ENCODE measurements around the gene PPP6R3. TPM values are rescaled to one million over a fixed set of nuclear protein-coding genes. Genes with fewer than 3 reads are reported as not detected.

PPP6R3 gene
- polyA plus RNA-seq, 1 donor from 2014 or later: 111 TPM

DNA sequence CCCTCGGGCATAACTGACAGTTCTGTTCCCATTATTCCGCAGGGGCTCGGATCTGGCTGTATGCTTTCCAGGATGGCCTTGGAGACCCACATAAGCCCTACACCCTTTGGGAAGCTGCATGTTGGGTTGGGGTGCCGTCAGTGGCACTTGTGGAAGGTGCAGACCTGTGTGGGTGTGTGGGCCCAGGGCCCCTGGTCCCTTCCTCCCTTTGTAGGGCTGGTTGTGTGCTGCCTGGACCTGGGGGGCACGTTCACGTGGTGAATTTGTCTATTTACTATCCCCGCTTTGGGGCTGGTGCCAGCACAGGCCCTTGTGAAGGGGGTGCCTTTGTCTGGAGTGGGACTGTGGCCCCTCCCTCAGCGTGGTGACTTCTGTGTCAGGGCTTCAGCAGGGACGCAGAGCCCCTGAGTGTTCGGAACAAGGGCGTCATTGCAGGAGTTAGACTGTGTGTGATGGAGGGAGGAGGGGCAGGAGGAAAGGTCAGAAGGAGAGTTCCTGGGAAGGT is 15.0 kb upstream of the PPP6R3 start:
- no peak overlapping the region for H3K4me2 ChIP-seq (ENCODE audit: low read length)
- H3K27ac ChIP-seq (ENCODE audit: low read length): no peak overlapping the region
- no peak overlapping the region for H3K4me3 ChIP-seq (ENCODE audit: low read length)
- TF ChIP-seq TAF1 (IDR thresholded peaks at IDR 0.05; ENCODE audit: low read depth) (no peak), POLR2AphosphoS5 (IDR thresholded peaks at IDR 0.05) (no peak), SMC3 (conservative IDR thresholded peaks at IDR 0.05; ENCODE audit: poor library complexity) (no peak), RAD21 (conservative IDR thresholded peaks at IDR 0.05) (no peak)
- H2AFZ ChIP-seq (ENCODE audit: low read depth, low read length): no peak overlapping the region
- no peak overlapping the region for H3K9ac ChIP-seq (ENCODE audit: low read length)
- H3K9me3 ChIP-seq (ENCODE audit: low read length): no peaks in the 10 kb centered on the region
- H3K79me2 ChIP-seq (replicated peaks; ENCODE audit: insufficient read depth, low read length): no peaks in the 10 kb centered on the region
- H3K9me2 ChIP-seq (ENCODE audit: insufficient read depth, low read length): no peaks in the 10 kb centered on the region
- no peaks in the 10 kb centered on the region for H3K36me3 ChIP-seq (ENCODE audit: insufficient read depth, low read length)
- H4K20me1 ChIP-seq (ENCODE audit: insufficient read depth): no peaks in the 10 kb centered on the region
- H3K27me3 ChIP-seq (ENCODE audit: insufficient read depth, low read depth, low read length): no peaks in the 10 kb centered on the region
- no peaks in the 10 kb centered on the region for H3F3A ChIP-seq (ENCODE audit: insufficient read depth, low read length, poor library complexity, severe bottlenecking)

DNA sequence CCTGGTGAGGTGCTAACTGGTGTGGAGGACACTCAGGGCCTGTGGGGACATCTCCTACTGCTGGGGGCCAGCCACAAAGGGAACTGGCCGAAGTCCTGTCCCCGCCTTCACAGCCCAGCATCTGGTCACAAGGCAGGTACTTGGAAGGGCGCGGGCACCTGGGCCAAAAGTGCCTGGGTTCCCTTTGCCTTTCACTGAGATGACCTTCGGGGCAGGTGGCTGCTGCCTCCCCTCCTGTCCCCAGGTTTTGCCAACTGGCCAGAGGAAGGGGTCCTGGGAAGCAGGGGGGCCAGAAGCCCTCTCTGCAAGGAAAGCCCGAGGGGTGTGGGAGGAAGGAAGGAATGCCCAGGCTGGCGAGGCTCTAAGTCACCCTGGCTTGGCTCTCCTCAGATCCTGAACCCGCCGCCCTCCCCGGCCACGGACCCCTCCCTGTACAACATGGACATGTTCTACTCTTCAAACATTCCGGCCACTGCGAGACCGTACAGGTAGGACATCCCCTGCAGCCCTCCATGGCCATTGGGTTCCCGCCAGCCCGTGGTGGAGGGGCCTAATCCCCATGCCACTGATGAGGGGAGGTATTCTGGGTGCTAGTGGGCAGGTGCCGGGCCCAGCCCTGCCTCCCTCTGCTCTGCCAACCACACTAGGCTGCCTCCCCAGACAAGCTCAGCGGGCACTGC is 14.4 kb upstream of the PPP6R3 start:
- Histone ChIP-seq H3F3A (ENCODE audit: insufficient read depth, low read length, poor library complexity, severe bottlenecking) (no peaks in the 10 kb centered on the region), H3K9me3 (ENCODE audit: low read length) (no peaks in the 10 kb centered on the region), H3K9ac (ENCODE audit: low read length) (no peak overlapping the region), H3K4me3 (ENCODE audit: low read length) (no peak overlapping the region), H3K9me2 (ENCODE audit: insufficient read depth, low read length) (no peaks in the 10 kb centered on the region), H4K20me1 (ENCODE audit: insufficient read depth) (no peaks in the 10 kb centered on the region), H3K79me2 (replicated peaks; ENCODE audit: insufficient read depth, low read length) (no peaks in the 10 kb centered on the region), H3K27me3 (ENCODE audit: insufficient read depth, low read depth, low read length) (no peaks in the 10 kb centered on the region), H2AFZ (ENCODE audit: low read depth, low read length) (no peak overlapping the region), H3K36me3 (ENCODE audit: insufficient read depth, low read length) (no peaks in the 10 kb centered on the region), H3K27ac (ENCODE audit: low read length) (no peak overlapping the region), H3K4me2 (ENCODE audit: low read length) (no peak overlapping the region)
- TF ChIP-seq MXI1 (conservative IDR thresholded peaks at IDR 0.05; ENCODE audit: poor library complexity, severe bottlenecking) (no peak), EP300 (conservative IDR thresholded peaks at IDR 0.05; ENCODE audit: poor library complexity, severe bottlenecking) (no peak), RAD21 (conservative IDR thresholded peaks at IDR 0.05) (no peak), TAF1 (IDR thresholded peaks at IDR 0.05; ENCODE audit: low read depth) (no peak), EZH2 (IDR thresholded peaks at IDR 0.05; ENCODE audit: borderline replicate concordance, insufficient read depth, low read length, poor library complexity, severe bottlenecking) (no peak), POLR2AphosphoS5 (IDR thresholded peaks at IDR 0.05) (no peak), SMC3 (conservative IDR thresholded peaks at IDR 0.05; ENCODE audit: poor library complexity) (no peak)
- TF ChIP-seq, protein P1, sequence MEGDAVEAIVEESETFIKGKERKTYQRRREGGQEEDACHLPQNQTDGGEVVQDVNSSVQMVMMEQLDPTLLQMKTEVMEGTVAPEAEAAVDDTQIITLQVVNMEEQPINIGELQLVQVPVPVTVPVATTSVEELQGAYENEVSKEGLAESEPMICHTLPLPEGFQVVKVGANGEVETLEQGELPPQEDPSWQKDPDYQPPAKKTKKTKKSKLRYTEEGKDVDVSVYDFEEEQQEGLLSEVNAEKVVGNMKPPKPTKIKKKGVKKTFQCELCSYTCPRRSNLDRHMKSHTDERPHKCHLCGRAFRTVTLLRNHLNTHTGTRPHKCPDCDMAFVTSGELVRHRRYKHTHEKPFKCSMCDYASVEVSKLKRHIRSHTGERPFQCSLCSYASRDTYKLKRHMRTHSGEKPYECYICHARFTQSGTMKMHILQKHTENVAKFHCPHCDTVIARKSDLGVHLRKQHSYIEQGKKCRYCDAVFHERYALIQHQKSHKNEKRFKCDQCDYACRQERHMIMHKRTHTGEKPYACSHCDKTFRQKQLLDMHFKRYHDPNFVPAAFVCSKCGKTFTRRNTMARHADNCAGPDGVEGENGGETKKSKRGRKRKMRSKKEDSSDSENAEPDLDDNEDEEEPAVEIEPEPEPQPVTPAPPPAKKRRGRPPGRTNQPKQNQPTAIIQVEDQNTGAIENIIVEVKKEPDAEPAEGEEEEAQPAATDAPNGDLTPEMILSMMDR (IDR thresholded peaks at IDR 0.05; ENCODE audit: poor library complexity, severe bottlenecking): no peak
- TF ChIP-seq, protein P2, sequence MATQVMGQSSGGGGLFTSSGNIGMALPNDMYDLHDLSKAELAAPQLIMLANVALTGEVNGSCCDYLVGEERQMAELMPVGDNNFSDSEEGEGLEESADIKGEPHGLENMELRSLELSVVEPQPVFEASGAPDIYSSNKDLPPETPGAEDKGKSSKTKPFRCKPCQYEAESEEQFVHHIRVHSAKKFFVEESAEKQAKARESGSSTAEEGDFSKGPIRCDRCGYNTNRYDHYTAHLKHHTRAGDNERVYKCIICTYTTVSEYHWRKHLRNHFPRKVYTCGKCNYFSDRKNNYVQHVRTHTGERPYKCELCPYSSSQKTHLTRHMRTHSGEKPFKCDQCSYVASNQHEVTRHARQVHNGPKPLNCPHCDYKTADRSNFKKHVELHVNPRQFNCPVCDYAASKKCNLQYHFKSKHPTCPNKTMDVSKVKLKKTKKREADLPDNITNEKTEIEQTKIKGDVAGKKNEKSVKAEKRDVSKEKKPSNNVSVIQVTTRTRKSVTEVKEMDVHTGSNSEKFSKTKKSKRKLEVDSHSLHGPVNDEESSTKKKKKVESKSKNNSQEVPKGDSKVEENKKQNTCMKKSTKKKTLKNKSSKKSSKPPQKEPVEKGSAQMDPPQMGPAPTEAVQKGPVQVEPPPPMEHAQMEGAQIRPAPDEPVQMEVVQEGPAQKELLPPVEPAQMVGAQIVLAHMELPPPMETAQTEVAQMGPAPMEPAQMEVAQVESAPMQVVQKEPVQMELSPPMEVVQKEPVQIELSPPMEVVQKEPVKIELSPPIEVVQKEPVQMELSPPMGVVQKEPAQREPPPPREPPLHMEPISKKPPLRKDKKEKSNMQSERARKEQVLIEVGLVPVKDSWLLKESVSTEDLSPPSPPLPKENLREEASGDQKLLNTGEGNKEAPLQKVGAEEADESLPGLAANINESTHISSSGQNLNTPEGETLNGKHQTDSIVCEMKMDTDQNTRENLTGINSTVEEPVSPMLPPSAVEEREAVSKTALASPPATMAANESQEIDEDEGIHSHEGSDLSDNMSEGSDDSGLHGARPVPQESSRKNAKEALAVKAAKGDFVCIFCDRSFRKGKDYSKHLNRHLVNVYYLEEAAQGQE (IDR thresholded peaks at IDR 0.05; ENCODE audit: borderline replicate concordance): no peak

Measured in neural cell (in vitro differentiated cells).